IPS-NIHi7 (cell line): ENCODE results near the gene UBE2I.
A peak's percentile ranks its signal among the peaks of the same experiment; 100 is the strongest.

Experiments
- DNase-seq: peaks from one replicate; pipeline ENCODE4 v3.0.0; 2012; ENCODE audit warnings: mixed read lengths; ENCODE audit errors: extremely low spot score

The UBE2I gene

DNA sequence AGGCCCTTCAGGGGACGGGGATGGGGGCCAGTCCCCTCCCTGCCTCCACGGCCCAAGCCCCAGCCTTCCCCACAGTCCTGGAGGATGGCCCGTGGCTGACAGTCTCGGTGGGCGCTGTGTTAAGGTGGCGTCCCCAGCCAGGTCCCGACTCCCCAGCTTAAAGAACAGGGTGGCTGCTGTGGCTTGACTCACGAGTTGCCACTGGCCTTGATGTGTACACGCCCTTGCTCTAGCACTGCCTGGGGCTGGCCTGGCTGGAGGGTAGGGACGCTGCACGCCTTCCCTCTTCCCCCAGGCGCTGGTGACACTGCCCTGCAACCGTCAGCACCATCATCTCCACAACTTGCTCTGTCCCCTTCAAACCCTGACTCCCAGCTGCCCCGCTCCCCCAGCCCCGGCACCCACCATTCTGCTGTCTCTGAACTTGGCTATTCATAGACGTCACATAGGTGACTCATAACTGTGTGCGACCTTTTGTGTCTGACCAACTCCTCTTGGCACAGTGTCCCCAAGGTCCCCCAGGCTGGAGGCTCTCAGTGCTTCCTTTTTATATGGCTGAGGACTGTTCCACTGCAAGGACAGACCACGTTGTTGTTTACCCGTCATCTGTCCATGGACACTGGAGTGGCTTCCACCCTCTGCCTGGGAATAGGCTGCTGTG is 48.6 kb downstream of the UBE2I start:
- no peak for DNase-seq

DNA sequence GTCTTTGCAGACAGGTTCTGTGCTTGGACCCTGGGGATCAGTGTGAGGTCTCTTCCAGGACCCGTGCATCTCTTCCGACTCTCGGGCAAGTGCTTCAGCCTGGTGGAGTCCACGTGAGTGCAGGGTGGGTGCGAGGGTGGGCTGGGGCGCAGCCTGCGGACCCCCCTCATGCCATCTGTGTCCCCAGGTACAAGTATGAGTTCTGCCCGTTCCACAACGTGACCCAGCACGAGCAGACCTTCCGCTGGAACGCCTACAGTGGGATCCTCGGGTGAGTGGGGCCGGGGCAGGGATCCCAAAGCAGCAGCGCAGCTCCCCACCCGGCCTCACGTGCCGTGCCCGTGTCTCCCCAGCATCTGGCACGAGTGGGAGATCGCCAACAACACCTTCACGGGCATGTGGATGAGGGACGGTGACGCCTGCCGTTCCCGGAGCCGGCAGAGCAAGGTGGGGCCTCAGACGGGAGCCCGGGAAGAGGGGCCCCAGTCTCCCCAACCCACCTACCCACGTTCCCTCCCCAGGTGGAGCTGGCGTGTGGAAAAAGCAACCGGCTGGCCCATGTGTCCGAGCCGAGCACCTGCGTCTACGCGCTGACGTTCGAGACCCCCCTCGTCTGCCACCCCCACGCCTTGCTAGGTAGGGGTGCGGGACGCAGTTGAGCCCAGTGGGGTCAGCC is 52.4 kb downstream of the UBE2I start:
- DNase-seq = no peak

DNA sequence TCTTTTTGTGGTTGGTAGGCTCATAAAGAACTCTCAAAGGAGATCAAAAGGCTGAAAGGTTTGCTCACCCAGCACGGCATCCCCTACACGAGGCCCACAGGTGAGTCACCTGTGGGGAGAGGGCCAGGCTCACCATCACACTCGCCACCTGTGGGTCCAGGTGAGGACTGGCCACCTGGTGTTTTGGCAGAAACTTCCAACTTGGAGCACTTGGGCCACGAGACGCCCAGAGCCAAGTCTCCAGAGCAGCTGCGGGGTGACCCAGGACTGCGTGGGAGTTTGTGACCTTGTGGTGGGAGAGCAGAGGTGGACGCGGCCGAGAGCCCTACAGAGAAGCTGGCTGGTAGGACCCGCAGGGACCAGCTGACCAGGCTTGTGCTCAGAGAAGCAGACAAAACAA is 53.4 kb downstream of the UBE2I start:
- no peak for DNase-seq

DNA sequence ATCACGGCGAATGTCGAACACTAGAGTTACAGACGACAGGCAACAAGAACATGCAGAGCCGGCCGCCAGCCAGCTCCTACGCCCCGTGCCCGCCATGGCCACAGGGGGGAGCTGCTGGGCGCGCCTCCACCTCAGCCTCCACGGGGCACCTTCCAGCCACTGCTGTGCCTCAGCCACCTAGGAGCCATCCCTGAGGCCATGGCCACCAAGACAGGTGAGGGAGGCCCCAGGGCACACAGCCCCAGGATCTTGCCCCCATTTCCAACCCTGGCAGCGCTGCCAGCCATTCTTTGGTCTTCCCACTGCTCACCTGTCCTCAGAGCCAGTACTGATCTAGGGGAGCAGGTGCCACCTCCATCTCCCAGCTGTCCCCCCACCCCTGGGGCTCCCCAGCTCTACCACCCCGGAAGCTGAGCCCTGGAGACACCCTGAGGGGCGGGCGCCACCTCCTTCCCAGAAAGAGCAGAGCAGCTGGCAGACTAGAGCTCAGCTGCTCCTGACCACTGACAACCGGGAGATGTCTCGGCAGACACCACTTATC is 54.1 kb downstream of the UBE2I start:
- DNase-seq = peak; percentile 89

DNA sequence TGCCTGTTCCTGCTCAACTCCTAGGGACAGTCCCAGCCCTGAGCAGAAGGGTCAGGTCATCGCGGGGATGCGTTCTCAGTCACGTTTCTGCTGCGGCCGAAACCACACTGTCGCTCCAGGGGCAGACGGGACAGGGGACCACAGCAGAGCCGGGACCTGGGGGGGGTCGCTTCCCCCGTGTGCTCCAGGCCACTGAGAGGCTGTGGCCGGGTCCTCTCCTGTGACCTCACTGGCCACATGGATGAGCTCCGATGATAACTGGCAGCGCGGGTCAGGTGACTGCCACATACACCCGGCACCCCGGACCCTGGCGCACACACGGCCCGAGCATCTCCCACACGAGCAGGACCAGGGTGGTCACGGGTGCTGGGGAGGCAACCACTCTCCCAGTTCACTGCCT is 55.1 kb downstream of the UBE2I start:
- DNase-seq = no peak

DNA sequence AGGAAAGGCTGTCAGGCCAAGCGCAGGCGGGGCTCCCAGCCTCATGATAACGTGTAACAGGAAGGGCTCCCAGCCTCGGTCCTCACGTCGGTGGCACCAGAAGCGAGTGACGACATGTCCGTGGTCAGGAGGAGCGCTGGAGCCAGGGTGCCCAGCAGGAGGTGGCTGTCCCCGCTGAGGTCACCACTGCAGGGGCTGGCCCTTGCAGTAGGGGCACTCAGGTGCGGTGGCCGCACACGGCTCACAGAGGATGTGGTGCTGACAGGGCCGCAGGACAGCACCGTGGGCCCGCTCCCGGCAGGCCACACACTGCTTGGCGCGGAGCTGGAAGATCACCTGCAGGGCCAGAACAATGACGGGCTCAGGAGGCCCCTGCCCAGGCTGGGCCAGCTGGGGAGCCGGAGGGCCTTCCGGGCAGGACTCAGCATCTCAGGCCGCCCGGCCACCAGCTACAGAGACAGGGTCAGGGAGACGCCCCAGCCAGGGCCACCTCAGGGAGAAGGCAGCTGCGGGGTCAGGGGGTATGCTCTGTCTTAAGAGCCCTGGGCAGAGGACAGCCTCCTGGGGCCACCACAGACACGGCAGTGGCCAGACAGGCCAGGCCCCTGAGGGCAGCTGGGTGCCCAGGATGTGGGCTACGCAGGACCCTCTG is 56.8 kb downstream of the UBE2I start:
- no peak for DNase-seq

DNA sequence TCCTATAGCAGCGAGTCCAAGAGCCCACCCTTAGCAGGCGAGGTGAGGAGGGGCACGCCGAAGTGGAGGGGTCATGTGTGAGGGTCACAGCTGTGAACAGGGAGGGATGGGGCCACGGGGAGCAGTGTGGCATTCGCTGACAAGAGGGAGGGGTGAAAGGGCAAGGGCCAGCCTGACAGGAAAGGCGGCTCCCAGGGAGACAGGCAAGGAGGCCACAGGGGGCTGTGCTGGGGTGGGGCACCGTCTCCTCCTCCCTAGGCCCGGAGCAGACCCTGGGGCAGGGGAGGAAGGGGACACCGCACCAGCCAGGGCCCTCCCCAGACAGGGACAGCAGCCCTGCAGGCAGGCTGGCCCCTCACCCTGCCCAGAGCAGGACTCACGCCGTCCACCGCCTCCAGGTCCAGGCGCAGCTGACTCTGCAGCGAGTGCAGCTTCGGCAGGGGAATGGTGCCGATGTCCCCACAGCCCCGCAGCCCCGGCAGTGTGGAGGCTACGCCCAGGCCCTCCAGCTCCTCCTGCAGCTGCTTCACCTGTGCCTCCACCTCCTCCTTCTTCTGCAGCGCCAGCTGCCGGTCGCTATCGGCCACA is 57.4 kb downstream of the UBE2I start:
- DNase-seq = no peak

DNA sequence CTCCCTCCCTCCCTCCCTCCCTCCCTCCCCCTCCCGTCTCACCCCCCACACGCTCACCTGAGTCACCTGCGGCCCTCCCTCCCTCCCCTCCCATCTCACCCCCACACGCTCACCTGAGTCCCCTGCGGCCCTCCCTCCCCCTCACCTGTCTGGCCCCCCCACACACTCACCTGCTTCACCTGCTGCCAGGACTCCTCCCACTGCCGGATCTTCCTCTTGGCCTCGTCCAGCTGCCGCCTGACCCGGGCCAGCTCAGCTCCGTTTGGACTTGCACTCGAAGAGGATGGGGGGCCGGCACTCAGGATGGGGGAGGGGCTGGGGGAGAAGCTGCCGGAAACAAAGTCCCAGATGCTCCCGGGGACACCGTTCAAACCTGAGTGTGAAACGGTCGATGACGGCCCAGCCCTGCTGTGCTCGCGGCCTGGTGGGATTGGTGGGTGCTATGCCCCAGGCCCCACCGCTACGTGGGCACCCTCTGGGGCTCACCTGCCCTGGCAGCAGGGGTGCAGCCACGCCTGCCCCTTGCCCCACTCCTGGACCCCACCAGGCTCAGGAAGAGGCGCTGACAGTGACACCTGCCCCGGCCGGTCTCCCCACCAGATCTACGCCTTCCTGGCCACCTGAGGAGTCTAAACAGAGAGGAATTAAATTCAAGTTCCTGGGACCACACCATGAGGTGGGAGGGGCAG is 58.2 kb downstream of the UBE2I start:
- DNase-seq = no peak

DNA sequence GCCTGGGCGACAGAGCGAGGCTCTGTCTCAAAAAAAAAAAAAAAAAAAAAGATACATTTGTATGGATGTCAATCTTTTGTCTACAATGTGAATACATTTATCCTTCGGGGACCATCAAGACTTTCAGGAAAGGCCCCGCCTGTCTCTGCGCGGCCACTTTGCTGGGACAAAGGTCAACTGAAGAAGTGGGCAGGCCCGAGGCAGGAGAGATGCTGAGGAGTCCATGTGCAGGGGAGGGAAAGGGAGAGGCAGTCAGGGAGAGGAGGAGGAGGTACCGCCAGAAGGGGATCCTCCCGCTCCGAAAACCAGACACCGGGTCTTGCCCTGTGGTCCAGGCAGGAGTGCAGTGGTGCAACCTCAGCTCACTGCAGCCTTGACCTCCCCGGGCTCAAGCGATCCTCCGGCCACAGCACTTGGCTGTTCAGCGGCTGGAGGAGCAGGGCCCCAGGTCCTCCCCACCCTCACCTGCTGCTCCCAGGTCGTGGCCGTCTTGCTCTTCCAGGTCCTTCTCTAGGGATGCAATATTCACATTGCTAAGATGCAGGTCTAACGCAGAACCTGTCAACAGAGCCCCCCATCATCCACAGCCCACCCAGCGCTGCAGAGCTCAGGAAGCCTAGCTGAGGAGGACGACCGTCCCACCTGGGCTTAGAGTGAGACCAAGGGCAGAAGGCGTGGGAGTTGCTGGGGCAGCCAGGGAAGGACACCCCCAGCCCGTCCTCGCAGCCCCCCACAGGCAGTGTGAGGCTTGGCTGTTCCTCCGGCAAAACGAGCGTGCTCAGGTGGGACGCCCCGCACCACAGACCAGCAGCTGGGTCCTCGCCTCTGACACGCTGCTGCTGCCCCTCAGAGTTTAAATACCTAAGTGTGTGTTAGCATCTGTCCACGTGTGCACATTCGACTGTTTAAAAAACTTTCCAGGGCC is 61.9 kb downstream of the UBE2I start:
- DNase-seq = no peak

DNA sequence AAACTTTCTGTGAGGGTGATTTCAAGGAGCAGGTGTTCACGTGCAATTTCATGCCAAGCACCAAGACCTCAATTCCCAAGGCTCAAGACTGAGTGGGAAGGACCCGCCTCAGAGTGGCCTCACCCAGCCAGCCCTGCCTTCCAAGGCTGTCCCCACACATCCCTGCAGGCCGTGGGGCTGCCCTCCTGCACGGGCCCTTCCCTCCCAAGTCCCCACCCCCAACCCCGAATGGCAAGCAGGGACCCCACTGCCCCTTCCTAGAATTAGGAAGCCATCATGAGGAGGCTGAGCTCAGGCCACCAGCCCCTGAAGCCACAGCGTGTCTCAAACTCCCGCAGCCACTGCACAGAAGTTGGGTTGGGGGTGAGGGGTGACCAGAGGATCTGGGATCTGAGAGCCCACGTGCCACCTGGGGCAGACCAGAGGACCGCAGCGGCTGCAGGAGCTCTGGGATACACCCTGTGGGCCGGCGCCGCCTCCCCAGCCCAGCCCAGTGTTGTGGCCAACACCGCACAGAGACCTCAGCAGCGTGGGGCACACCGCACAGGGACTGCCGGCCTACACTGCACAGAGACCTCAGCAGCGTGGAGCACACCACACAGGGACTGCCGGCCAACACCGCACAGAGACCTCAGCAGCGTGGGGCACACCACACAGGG is 63.0 kb downstream of the UBE2I start:
- DNase-seq = no peak

DNA sequence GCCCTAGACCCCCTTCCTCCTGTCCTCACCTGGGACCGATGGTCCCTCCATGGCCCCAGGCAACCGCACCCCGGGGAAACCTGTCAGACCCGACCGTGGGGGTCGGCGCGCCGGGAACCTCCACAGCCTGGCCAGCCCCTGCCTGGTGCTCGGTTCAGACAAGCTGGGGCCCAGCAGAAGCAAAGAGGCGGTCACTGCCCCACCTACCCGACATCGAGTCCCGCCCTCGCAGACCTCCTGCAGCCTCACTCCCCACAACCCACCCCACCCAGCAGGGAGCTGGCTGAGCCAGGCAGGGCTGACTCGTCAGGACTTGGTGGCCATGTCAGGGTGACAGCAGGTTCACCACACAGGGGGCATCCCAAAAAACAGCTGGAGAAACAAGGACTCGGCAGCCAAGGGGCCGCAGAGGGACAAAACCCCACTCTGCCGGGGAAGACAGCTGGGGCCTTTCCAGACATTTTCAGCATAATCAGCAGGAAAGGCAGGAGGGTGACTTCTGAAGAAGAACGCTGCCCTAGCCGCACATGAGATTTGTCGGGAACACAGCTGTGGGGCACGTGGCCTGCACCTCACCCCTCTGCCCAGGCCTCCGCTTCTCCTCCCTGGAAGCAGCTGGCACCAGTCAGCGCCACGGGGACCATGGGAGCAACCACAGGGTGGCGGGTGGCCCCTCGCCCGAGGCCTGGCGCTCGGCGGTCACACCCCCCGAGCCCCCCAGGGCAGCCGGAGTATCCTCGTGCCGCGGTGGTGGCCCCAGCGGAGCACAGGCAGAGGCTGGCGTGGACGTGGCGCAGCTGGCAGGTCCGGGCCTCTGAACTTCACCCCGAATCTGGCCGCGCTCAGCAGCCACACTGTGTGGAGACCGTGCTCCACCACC is 65.2 kb downstream of the UBE2I start:
- DNase-seq = no peak

DNA sequence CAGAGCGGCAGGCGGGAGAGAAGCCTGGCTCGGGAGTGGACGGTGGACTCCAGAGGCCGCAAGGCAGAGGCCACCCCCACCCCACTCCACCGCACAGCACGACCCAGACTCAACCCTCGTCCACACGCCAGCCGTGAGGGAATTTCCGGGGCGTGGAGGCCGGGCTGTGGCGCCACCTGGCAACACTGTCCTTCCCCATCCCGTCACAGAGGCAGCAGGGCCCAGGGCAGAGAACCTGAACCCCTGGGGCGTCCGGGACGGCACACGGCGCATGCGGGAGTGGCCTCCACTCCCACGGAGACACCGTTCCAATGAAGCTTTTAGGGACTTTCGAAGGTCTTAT is 65.8 kb downstream of the UBE2I start:
- no peak for DNase-seq

DNA sequence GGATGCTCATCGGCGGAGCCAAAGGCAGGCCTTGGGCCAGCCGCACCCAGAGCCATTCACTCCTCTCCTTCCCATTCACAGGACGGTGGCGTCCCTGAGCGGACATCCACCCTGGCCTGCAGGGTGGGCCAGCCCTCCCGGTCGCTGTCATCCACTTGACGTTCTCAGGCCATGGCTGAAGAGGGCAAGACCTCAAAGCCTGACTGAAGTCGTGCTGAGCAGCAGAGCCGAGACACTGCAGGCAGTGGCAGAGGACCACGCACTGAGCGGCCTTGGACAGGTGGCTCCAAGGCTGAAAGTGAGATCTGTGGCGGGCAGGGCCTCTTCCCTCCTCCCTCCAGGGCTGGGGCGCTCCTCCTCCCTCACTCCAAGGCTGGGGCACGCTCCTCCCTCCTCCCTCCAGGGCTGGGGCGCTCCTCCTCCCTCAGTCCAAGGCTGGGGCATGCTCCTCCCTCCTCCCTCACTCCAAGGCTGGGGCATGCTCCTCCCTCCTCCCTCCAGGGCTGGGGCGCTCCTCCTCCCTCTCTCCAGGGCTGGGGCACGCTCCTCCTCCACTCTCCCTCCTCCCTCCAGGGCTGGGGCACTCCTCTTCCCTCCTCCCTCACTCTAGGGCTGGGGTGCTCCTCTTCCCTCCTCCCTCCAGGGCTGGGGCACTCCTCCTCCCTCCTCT is 66.4 kb downstream of the UBE2I start:
- no peak for DNase-seq
